Measurements from ENCODE around the gene BTBD6.
A peak's percentile ranks its signal among the peaks of the same experiment; 100 is the strongest.

The BTBD6 gene

GRCh38 chr14:105248368-105249181 is at the start of gene BTBD6:
Gene BTBD6 (plus strand): TSS chr14:105248533. CDS start chr14:105248712, 179 bp downstream.
- peak; percentile 56 to 82 (median 69) for DNase-seq (ENCODE audit: low read depth in 3 of 3, low spot score in 1 of 3)

GRCh38 chr14:105198588-105198987 is 49.7 kb upstream of the BTBD6 start:
- DNase-seq (ENCODE audit: low read depth in 3 of 3, low spot score in 1 of 3): no peak

GRCh38 chr14:105199093-105199492 is 49.2 kb upstream of the BTBD6 start:
- no peak for DNase-seq (ENCODE audit: low read depth in 3 of 3, low spot score in 1 of 3)

GRCh38 chr14:105200074-105200473 is 48.3 kb upstream of the BTBD6 start:
- no peak for DNase-seq (ENCODE audit: low read depth in 3 of 3, low spot score in 1 of 3)

GRCh38 chr14:105200641-105201040 is 47.7 kb upstream of the BTBD6 start:
- DNase-seq (ENCODE audit: low read depth in 3 of 3, low spot score in 1 of 3): no peak

GRCh38 chr14:105201156-105201924 is 47.0 kb upstream of the BTBD6 start:
- DNase-seq (ENCODE audit: low read depth in 3 of 3, low spot score in 1 of 3): no peak

GRCh38 chr14:105201925-105202513 is 46.3 kb upstream of the BTBD6 start:
- no peak for DNase-seq (ENCODE audit: low read depth in 3 of 3, low spot score in 1 of 3)

GRCh38 chr14:105203057-105203531 is 45.2 kb upstream of the BTBD6 start:
- DNase-seq (ENCODE audit: low read depth in 3 of 3, low spot score in 1 of 3): peak in 2 of 3 donors; percentile 13 to 56

GRCh38 chr14:105203701-105204100 is 44.6 kb upstream of the BTBD6 start:
- DNase-seq (ENCODE audit: low read depth in 3 of 3, low spot score in 1 of 3): no peak

GRCh38 chr14:105204206-105204930 is 44.0 kb upstream of the BTBD6 start:
- no peak for DNase-seq (ENCODE audit: low read depth in 3 of 3, low spot score in 1 of 3)

GRCh38 chr14:105204931-105205672 is 43.2 kb upstream of the BTBD6 start:
- no peak for DNase-seq (ENCODE audit: low read depth in 3 of 3, low spot score in 1 of 3)

- DNase-seq (ENCODE audit: low read depth in 3 of 3, low spot score in 1 of 3): no peak
These were observed 42.6 kb upstream of the BTBD6 start for GRCh38 chr14:105205673-105206208.

- no peak for DNase-seq (ENCODE audit: low read depth in 3 of 3, low spot score in 1 of 3)
These were observed 41.5 kb upstream of the BTBD6 start for GRCh38 chr14:105206873-105207272.

GRCh38 chr14:105207460-105207901 is 40.9 kb upstream of the BTBD6 start:
- DNase-seq (ENCODE audit: low read depth in 3 of 3, low spot score in 1 of 3): no peak

GRCh38 chr14:105207996-105208737 is 40.2 kb upstream of the BTBD6 start:
- DNase-seq (ENCODE audit: low read depth in 3 of 3, low spot score in 1 of 3): no peak

GRCh38 chr14:105208738-105209075 is 39.6 kb upstream of the BTBD6 start:
- no peak for DNase-seq (ENCODE audit: low read depth in 3 of 3, low spot score in 1 of 3)

- DNase-seq (ENCODE audit: low read depth in 3 of 3, low spot score in 1 of 3): no peak
These were observed 39.2 kb upstream of the BTBD6 start for GRCh38 chr14:105209091-105209490.

GRCh38 chr14:105209646-105210045 is 38.7 kb upstream of the BTBD6 start:
- DNase-seq (ENCODE audit: low read depth in 3 of 3, low spot score in 1 of 3): no peak

- no peak for DNase-seq (ENCODE audit: low read depth in 3 of 3, low spot score in 1 of 3)
These were observed 37.9 kb upstream of the BTBD6 start for GRCh38 chr14:105210266-105211025.
